ENCODE measurements around the gene RAB26. TPM values are rescaled to one million over a fixed set of nuclear protein-coding genes. Genes with fewer than 3 reads are reported as not detected.

RAB26 gene
- total RNA-seq, 1 donor = not detected

- H3K4me1 ChIP-seq (ENCODE audit: insufficient read depth, low read length) = peaks cover 30% of the 10 kb centered on the region
- no peaks in the 10 kb centered on the region for H3K9me3 ChIP-seq (ENCODE audit: low read depth, low read length)
- H3K4me3 ChIP-seq (ENCODE audit: low read length) = no peak overlapping the region
- H3K27me3 ChIP-seq (ENCODE audit: insufficient read depth, low read length) = peaks cover 6% of the 10 kb centered on the region
Measured at GRCh38 chr16:2147378-2147777, 1.0 kb upstream of the RAB26 start.

DNA sequence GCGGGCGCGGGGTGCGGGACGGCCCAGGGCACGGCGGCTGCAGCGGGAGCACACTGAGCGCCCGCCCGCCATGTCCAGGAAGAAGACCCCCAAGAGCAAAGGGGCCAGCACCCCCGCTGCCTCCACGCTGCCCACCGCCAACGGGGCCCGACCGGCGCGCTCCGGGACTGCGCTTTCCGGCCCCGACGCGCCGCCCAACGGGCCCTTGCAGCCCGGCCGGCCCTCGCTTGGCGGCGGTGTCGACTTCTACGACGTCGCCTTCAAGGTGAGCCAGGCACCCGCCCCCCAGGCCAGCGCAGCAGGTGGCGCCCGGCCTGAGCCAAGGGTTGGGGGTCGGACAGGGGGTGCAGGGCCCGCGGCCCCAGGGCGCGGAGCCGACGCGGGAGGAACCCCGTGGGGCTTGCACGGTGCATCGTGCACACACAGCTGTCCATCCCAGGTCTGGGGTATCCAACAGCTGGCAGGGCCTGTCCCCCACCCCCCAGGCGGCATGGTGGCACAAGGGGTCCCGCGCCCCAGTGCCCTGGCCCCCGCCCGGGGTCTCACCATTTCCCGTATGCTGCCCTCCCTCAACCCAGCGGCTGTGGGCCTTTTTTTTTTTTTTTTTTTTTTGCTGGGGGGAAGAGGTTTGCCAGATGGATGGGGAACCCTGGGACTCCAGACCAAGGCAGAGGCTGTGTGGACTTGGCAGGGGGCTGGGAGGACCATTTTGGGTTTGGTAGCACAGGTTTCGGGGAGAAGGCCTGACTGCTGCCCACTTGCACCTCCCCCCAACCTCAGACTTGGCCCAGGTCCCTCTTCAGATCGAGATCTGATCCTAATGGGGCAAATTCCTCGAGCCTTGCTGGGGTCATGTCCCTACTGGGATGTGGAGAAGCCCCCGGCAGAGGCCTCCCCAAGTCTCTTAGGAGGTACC lies 547 bp downstream of the RAB26 start:
- Histone ChIP-seq H3K4me1 (ENCODE audit: insufficient read depth, low read length) (peaks cover 46% of the 10 kb centered on the region), H3K4me3 (ENCODE audit: low read length) (no peak overlapping the region), H3K27me3 (ENCODE audit: insufficient read depth, low read length) (peaks cover 6% of the 10 kb centered on the region), H3K9me3 (ENCODE audit: low read depth, low read length) (no peaks in the 10 kb centered on the region)

- Histone ChIP-seq H3K4me1 (ENCODE audit: insufficient read depth, low read length) (peaks cover 55% of the 10 kb centered on the region), H3K4me3 (ENCODE audit: low read length) (no peak overlapping the region), H3K27me3 (ENCODE audit: insufficient read depth, low read length) (peaks cover 6% of the 10 kb centered on the region), H3K9me3 (ENCODE audit: low read depth, low read length) (no peaks in the 10 kb centered on the region)
Measured at GRCh38 chr16:2149630-2150417, 1.4 kb downstream of the RAB26 start.

DNA sequence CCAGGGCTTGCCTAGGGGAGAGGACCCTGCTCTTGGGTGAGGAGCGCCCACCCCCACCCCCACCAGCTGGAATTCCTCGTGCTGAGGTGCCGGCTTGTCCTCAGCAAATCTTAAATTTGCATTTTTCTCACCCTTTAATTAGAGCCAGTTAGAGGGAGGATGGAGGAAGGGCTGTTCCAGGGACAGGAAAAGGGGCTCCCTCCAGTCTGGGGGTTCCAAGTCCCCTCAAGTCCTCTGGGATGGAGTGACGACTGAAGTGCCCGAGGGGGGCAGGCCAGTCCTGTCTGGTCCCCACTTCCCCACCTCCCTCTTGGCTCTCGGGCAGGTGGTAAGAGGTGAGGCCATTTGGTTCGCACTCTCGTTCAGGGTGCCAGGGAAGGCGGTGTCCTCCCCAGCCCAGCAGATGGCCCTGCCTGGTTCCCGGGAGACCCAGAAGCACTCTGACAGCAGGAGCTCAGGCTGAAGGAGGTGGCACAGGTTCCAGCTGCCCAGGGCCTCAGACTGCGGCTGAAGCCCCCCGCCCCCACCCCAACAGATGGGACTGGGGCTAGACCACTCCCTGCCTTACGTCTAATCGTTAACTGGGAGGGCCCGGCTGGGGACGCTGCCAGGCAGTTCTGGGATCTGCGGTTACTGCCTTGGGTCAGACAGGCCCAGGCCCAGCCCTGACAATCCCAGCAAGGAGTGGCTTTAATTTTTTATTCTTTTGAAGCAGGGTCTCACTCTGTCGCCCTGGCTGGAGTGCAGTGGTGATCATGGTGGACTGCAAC lies 2.2 kb downstream of the RAB26 start:
- H3K27me3 ChIP-seq (ENCODE audit: insufficient read depth, low read length) = peaks cover 6% of the 10 kb centered on the region
- H3K4me1 ChIP-seq (ENCODE audit: insufficient read depth, low read length) = peaks cover 56% of the 10 kb centered on the region
- no peaks in the 10 kb centered on the region for H3K9me3 ChIP-seq (ENCODE audit: low read depth, low read length)
- H3K4me3 ChIP-seq (ENCODE audit: low read length) = no peak overlapping the region

- no peak overlapping the region for H3K4me3 ChIP-seq (ENCODE audit: low read length)
- H3K9me3 ChIP-seq (ENCODE audit: low read depth, low read length) = no peaks in the 10 kb centered on the region
- H3K27me3 ChIP-seq (ENCODE audit: insufficient read depth, low read length) = peaks cover 6% of the 10 kb centered on the region
- H3K4me1 ChIP-seq (ENCODE audit: insufficient read depth, low read length) = peaks cover 60% of the 10 kb centered on the region
Measured at GRCh38 chr16:2151188-2152091, 3.0 kb downstream of the RAB26 start.

DNA sequence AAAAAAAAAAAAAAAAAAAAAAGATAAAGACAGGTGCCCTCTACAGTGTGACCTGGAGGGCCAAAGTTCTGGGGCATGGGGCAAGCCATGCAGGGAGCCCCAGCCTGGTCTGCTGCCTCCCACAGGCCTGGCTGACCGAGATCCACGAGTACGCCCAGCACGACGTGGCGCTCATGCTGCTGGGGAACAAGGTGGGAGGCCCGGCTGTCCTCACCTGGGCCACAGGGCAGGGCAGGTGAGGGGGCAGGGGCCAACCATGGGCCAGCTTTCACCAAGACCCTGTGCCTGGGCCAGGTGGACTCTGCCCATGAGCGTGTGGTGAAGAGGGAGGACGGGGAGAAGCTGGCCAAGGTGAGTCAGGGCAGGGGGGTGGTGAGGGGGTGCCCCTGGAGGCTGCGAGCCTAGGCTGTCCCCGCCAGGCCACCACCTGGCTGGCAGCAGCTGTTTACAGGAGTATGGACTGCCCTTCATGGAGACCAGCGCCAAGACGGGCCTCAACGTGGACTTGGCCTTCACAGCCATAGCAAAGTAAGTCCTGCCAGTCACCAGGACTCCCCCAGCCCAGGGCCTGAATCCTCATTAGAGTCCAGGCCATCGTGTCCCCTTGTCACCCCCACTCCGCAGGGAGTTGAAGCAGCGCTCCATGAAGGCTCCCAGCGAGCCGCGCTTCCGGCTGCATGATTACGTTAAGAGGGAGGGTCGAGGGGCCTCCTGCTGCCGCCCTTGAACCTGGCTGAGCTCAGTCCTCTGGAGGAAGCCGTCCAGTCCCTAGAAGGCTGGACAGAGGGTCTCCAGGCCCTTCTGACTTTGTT lies 4.5 kb downstream of the RAB26 start:
- Histone ChIP-seq H3K4me1 (ENCODE audit: insufficient read depth, low read length) (peaks cover 69% of the 10 kb centered on the region), H3K9me3 (ENCODE audit: low read depth, low read length) (no peaks in the 10 kb centered on the region), H3K27me3 (ENCODE audit: insufficient read depth, low read length) (peaks cover 6% of the 10 kb centered on the region), H3K4me3 (ENCODE audit: low read length) (peak overlapping the region; percentile 69)

- peaks cover 58% of the 10 kb centered on the region for H3K4me1 ChIP-seq (ENCODE audit: insufficient read depth, low read length)
- H3K9me3 ChIP-seq (ENCODE audit: low read depth, low read length) = no peaks in the 10 kb centered on the region
- H3K4me3 ChIP-seq (ENCODE audit: low read length) = peak overlapping the region; percentile 69
- no peaks in the 10 kb centered on the region for H3K27me3 ChIP-seq (ENCODE audit: insufficient read depth, low read length)
Measured at GRCh38 chr16:2154533-2155090, 6.2 kb downstream of the RAB26 start.

DNA sequence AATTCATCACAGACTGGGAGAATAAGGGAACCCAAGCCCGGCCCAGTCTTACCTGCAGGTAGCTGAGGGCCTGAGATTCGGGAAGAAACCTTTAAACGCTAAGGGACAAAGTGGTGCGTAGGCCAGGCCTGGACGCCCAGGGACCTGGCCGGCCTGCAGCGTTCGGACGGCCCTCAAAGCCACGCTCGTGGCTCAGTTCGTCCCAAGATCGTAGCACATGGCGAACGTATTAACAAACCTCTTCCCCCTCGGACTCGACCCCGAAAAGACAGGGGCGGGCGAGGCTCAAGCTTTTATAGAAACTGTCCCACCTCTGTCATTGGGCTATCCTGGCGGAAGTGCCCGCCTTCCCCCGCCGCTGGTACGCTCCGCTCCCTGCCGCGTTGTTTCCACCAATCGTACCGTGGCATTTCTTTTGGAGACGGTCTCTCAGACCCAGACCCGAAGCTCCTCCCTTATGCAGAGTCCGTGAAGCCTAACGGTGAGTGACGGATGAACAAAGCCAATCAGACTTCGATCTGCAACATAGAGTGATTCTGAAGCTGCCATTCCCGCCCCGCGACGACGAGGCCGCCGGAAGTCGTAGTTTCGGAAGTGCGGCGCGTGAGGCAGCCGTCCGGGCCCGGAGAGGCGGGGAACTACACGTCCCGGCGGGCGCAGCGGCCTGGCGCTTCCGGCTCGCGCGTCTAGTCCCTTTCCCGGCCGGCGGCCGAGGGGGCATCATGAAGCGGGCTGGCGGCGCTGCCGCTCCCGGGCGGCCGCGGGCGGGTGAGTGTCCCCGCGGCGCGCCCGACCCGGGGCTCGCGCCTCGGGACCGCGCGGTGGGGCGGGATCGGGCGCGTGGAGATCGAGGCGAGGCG lies 6.9 kb downstream of the RAB26 start, which contains the start of gene TRAF7:
Gene TRAF7 (plus strand): TSS at position 692 of the 860 bp plus-strand sequence. CDS start 8,139 bp downstream, outside the sequence.
- Histone ChIP-seq H3K27me3 (ENCODE audit: insufficient read depth, low read length) (no peaks in the 10 kb centered on the region), H3K9me3 (ENCODE audit: low read depth, low read length) (no peaks in the 10 kb centered on the region), H3K4me1 (ENCODE audit: insufficient read depth, low read length) (peaks cover 51% of the 10 kb centered on the region), H3K4me3 (ENCODE audit: low read length) (peak within 1 kb of the TSS; percentile 69)

DNA sequence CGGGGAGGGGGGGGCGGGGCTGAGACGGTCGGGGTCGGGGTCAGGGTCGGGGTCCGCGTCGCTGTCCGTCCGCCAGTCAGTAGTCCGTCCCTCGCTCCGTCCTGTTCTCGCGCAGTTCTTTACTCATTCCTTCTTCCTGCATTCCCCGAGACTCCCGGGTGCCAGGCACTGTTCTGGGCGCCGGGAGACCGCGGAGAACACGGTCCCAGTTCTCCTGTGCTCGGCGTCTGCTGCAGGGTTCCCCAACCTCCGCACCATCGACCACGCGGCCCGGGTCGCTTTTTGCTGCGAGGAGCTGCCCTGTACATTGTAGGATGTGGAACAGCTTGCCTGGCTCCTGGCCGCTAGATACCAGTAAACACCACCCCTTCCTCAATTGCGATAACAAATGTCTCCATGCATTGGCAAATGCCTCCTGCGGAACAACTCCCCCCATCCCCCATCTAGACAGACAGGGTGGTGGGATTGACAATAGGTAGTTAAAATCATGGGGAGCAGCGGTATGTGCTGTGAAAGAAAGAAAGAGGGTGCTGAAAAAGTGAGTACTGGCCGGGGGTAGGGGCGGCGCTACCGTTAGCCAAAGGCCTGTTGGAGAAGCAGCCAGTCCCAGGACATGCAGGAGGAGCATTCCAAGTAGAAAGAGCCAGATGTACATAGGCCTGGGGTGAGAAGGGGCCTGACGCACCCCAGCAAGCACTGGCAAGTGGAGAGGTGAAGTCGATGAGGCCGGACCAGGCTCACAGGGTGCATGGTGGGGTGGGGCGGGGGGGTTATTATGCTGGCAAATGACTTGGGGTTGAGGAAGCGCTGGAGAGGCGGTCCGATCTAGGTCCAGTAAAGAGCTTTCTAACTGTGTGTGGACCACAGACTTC lies 7.8 kb downstream of the RAB26 start:
- Histone ChIP-seq H3K9me3 (ENCODE audit: low read depth, low read length) (no peaks in the 10 kb centered on the region), H3K27me3 (ENCODE audit: insufficient read depth, low read length) (no peaks in the 10 kb centered on the region), H3K4me1 (ENCODE audit: insufficient read depth, low read length) (peaks cover 48% of the 10 kb centered on the region), H3K4me3 (ENCODE audit: low read length) (peak overlapping the region; percentile 69)

GRCh38 chr16:2156849-2157224 lies 8.4 kb downstream of the RAB26 start:
- H3K4me3 ChIP-seq (ENCODE audit: low read length) = no peak overlapping the region
- H3K27me3 ChIP-seq (ENCODE audit: insufficient read depth, low read length) = no peaks in the 10 kb centered on the region
- peaks cover 48% of the 10 kb centered on the region for H3K4me1 ChIP-seq (ENCODE audit: insufficient read depth, low read length)
- H3K9me3 ChIP-seq (ENCODE audit: low read depth, low read length) = no peaks in the 10 kb centered on the region

DNA sequence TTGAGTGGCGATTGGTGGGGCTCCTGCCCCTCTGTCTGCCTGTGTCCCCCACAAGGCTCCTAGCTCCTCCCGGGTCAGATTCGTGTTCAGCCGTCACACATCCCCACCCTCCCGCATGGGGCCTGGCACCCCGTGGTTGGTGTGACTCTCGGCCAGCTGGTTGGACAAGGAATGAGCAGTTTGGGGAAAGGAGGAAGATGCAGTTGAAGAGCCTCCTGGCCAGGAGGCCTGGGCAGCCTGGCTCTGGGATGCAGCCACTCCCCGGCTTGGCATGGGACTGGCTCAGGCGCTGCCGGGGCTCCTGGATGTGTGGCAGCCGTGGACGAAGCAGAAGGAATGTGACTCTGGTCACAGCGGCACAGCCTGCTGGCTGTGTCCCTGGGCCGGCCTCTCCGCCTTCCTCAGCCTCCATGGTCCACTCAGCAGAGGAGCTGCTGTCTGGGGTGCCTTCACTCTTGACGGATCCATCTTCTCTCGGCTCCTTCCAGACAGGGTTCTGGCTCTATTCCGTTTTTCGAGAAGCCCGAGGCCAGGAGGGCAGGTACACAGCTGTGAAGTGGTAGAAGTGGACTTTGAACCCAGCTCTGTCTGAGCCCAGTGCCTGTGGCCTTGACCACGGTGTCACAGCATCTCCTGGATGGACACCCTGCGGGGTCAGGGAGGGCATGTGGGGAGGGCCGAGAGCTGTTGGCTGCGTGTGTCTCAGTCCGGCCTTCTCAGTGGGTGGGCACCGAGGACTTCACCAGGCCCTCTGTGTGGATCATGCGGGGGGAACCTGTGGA lies 9.2 kb downstream of the RAB26 start:
- Histone ChIP-seq H3K9me3 (ENCODE audit: low read depth, low read length) (no peaks in the 10 kb centered on the region), H3K4me3 (ENCODE audit: low read length) (no peak overlapping the region), H3K4me1 (ENCODE audit: insufficient read depth, low read length) (peaks cover 44% of the 10 kb centered on the region), H3K27me3 (ENCODE audit: insufficient read depth, low read length) (no peaks in the 10 kb centered on the region)
